GM12873 (cell line): ENCODE results near the gene ARID5B.

ENCODE experiments used
- CTCF ChIP-seq: IDR thresholded peaks from 2 replicates; pipeline ENCODE4 v1.5.1; 2012; ENCODE audit warnings: low read depth, mild to moderate bottlenecking, moderate library complexity, low read length, control low read depth; ENCODE audit not compliant: insufficient read depth; ENCODE audit errors: missing control alignments

The ARID5B gene

GRCh38 chr10:61907011-61907410 lies 5.5 kb downstream of the ARID5B start:
- no peak for TF ChIP-seq CTCF

- TF ChIP-seq CTCF, result no peak
Measured at GRCh38 chr10:61907587-61907986, 6.1 kb downstream of the ARID5B start.

GRCh38 chr10:61910226-61910805 lies 8.8 kb downstream of the ARID5B start:
- no peak for TF ChIP-seq CTCF

GRCh38 chr10:61910894-61911293 lies 9.4 kb downstream of the ARID5B start:
- TF ChIP-seq CTCF, result no peak

- TF ChIP-seq CTCF, result no peak
Measured at GRCh38 chr10:61911425-61911824, 9.9 kb downstream of the ARID5B start.

- TF ChIP-seq CTCF, result no peak
Measured at GRCh38 chr10:61912981-61913380, 11.5 kb downstream of the ARID5B start.

- no peak for TF ChIP-seq CTCF
Measured at GRCh38 chr10:61918140-61918539, 16.6 kb downstream of the ARID5B start.
